ENCODE measurements around the gene LIMK2.

The LIMK2 gene

DNA sequence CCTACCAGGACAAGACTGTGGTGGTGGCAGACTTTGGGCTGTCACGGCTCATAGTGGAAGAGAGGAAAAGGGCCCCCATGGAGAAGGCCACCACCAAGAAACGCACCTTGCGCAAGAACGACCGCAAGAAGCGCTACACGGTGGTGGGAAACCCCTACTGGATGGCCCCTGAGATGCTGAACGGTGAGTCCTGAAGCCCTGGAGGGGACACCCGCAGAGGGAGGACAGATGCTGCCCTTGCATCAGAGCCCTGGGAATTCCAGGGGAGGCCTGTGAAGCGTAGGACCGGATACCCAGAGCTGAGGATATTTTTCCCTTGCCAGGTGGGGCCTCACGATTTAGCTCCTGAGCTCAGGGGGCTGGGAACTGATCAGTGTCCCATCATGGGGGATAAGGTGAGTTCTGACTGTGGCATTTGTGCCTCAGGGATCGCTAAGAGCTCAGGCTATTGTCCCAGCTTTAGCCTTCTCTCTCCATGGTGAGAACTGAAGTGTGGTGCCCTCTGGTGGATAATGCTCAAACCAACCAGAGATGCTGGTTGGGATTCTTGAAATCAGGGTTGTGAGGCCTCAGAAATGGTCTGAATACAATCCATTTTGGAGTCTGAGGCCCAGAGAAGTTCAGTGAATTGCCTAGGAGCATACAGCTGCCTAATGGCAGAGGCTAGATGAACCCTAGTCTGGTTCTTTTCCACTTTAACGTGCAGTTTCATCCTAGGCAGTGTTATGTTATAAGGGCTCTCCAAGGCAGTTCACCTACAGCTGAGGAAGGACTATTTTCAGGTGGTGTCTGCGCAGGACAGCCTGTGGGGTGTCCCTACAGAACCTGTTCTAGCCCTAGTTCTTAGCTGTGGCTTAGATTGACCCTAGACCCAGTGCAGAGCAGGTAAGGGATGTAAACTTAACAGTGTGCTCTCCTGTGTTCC lies 60.7 kb downstream of the LIMK2 start:
- DNase-seq (ENCODE audit: low read depth) = no peak

DNA sequence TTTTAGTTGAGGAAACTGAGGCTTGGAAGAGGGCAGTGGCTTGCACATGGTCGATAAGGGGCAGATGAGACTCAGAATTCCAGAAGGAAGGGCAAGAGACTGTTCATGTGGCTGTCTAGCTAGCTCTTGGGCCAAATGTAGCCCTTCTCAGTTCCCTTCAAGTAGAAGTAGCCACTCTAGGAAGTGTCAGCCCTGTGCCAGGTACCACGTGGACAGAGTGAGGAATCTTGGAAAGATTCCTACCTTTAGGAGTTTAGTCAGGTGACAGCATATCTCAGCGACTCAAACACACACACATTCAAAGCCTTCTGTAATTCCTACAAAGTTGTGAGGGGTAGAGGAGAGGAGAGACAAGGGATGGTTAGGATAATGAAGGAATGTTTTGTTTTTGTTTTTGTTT lies 61.9 kb downstream of the LIMK2 start:
- no peak for DNase-seq (ENCODE audit: low read depth)

DNA sequence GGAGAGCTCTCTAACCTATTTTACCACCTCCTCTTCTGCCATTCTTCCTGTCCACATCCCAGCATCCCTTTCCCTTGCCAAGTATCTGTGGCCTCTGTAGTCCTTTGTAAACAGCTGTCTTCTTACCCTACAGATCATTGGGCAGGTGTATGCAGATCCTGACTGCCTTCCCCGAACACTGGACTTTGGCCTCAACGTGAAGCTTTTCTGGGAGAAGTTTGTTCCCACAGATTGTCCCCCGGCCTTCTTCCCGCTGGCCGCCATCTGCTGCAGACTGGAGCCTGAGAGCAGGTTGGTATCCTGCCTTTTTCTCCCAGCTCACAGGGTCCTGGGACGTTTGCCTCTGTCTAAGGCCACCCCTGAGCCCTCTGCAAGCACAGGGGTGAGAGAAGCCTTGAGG lies 62.9 kb downstream of the LIMK2 start:
- no peak for DNase-seq (ENCODE audit: low read depth)

DNA sequence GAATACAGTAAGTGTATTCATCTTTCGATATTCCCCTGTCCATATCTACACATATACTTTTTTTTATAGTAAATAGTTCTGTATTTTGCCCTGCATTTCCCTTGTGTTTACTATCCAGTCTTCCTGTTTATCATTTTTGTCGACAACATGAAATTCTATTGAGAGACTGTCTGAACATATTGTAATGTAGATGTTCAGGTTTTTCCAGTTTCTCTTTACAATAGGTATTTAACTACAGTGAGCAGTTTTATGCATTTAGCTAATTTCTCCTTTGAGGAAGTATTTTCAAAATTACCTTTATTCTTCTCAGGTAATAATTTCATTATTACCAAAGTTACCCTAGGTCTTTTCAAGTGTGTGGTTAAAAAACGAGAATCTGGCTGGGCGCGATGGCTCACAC lies 63.5 kb downstream of the LIMK2 start:
- DNase-seq (ENCODE audit: low read depth) = no peak

DNA sequence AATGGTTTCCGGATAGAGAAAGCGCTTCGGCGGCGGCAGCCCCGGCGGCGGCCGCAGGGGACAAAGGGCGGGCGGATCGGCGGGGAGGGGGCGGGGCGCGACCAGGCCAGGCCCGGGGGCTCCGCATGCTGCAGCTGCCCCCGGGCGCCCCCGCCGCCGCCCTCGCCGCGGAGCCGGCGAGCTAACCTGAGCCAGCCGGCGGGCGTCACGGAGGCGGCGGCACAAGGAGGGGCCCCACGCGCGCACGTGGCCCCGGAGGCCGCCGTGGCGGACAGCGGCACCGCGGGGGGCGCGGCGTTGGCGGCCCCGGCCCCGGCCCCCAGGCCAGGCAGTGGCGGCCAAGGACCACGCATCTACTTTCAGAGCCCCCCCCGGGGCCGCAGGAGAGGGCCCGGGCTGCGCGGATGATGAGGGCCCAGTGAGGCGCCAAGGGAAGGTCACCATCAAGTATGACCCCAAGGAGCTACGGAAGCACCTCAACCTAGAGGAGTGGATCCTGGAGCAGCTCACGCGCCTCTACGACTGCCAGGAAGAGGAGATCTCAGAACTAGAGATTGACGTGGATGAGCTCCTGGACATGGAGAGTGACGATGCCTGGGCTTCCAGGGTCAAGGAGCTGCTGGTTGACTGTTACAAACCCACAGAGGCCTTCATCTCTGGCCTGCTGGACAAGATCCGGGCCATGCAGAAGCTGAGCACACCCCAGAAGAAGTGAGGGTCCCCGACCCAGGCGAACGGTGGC lies 64.5 kb downstream of the LIMK2 start:
- no peak for DNase-seq (ENCODE audit: low read depth)

DNA sequence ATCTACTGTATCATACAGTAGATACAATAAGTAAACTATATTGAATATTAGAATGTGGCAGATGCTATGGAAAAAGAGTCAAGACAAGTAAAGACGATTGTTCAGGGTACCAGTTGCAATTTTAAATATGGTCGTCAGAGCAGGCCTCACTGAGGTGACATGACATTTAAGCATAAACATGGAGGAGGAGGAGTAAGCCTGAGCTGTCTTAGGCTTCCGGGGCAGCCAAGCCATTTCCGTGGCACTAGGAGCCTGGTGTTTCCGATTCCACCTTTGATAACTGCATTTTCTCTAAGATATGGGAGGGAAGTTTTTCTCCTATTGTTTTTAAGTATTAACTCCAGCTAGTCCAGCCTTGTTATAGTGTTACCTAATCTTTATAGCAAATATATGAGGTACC lies 65.6 kb downstream of the LIMK2 start:
- DNase-seq (ENCODE audit: low read depth) = no peak

DNA sequence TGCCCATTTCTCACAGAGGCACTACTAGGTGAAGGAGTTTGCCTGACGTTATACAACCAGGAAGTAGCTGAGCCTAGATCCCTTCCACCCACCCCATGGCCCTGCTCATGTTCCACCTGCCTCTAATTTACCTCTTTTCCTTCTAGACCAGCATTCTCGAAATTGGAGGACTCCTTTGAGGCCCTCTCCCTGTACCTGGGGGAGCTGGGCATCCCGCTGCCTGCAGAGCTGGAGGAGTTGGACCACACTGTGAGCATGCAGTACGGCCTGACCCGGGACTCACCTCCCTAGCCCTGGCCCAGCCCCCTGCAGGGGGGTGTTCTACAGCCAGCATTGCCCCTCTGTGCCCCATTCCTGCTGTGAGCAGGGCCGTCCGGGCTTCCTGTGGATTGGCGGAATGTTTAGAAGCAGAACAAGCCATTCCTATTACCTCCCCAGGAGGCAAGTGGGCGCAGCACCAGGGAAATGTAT lies 66.1 kb downstream of the LIMK2 start:
- no peak for DNase-seq (ENCODE audit: low read depth)

DNA sequence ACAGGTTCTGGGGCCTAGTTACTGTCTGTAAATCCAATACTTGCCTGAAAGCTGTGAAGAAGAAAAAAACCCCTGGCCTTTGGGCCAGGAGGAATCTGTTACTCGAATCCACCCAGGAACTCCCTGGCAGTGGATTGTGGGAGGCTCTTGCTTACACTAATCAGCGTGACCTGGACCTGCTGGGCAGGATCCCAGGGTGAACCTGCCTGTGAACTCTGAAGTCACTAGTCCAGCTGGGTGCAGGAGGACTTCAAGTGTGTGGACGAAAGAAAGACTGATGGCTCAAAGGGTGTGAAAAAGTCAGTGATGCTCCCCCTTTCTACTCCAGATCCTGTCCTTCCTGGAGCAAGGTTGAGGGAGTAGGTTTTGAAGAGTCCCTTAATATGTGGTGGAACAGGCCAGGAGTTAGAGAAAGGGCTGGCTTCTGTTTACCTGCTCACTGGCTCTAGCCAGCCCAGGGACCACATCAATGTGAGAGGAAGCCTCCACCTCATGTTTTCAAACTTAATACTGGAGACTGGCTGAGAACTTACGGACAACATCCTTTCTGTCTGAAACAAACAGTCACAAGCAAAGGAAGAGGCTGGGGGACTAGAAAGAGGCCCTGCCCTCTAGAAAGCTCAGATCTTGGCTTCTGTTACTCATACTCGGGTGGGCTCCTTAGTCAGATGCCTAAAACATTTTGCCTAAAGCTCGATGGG lies 66.7 kb downstream of the LIMK2 start:
- DNase-seq (ENCODE audit: low read depth) = peak; percentile 36

DNA sequence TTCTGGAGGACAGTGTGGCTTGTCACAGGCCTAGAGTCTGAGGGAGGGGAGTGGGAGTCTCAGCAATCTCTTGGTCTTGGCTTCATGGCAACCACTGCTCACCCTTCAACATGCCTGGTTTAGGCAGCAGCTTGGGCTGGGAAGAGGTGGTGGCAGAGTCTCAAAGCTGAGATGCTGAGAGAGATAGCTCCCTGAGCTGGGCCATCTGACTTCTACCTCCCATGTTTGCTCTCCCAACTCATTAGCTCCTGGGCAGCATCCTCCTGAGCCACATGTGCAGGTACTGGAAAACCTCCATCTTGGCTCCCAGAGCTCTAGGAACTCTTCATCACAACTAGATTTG lies 67.2 kb downstream of the LIMK2 start:
- DNase-seq (ENCODE audit: low read depth) = no peak

DNA sequence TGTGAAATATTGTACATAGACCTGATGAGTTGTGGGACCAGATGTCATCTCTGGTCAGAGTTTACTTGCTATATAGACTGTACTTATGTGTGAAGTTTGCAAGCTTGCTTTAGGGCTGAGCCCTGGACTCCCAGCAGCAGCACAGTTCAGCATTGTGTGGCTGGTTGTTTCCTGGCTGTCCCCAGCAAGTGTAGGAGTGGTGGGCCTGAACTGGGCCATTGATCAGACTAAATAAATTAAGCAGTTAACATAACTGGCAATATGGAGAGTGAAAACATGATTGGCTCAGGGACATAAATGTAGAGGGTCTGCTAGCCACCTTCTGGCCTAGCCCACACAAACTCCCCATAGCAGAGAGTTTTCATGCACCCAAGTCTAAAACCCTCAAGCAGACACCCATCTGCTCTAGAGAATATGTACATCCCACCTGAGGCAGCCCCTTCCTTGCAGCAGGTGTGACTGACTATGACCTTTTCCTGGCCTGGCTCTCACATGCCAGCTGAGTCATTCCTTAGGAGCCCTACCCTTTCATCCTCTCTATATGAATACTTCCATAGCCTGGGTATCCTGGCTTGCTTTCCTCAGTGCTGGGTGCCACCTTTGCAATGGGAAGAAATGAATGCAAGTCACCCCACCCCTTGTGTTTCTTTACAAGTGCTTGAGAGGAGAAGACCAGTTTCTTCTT lies 67.9 kb downstream of the LIMK2 start:
- no peak for DNase-seq (ENCODE audit: low read depth)

DNA sequence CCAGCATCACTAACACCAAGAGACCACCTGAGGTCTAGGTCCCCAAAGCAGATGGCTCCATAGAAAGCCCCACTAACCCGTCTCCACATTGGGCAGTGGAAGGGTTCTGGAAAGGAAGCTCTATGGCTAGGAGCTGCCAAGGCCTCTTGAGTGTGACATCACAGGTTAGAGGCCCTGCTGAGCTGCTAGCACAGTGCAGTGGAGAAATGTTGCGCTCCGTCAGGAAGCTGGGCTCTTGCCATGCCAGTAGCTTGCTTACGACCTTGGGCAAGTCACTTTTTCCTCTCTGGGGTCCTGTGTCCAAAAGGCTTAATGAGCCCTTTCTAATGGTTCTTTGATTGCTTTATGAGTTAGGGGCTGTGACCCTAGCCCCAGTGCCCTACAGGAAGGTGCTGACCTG lies 69.6 kb downstream of the LIMK2 start:
- DNase-seq (ENCODE audit: low read depth) = no peak

DNA sequence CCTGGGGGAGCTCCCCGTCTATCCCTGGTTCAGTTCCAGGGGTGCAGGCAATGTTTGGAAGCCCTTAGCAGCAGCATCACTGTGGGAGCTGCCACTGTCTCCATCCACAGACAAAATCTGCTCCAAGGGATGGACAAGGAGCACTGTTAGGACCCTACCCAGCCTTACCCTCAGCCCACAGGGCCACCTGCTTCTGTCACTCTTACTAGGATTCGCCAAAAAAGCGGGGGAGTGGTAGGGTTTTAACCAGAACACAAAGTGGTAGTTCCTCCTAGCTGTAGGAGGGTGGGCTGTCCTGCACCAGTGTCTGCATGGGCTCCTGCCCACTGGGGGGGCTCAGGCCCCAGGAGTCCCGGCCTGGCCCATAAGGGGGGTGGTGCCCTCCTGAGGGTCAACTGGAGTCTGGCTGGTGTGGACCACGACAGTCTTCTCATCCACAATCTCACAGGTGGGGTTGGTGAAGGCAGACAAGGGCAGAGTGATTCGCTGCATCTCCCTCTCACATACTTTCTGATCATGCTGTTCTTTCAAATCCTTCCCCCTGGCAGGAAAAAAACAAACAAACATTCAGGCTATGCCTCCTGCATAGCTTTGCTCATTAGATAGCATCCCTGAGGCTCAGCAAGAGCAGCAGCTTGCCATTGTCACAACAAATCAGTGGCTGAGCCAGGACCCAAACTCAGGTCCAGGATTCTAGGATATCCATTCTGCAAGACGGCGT lies 70.8 kb downstream of the LIMK2 start:
- DNase-seq (ENCODE audit: low read depth) = no peak

DNA sequence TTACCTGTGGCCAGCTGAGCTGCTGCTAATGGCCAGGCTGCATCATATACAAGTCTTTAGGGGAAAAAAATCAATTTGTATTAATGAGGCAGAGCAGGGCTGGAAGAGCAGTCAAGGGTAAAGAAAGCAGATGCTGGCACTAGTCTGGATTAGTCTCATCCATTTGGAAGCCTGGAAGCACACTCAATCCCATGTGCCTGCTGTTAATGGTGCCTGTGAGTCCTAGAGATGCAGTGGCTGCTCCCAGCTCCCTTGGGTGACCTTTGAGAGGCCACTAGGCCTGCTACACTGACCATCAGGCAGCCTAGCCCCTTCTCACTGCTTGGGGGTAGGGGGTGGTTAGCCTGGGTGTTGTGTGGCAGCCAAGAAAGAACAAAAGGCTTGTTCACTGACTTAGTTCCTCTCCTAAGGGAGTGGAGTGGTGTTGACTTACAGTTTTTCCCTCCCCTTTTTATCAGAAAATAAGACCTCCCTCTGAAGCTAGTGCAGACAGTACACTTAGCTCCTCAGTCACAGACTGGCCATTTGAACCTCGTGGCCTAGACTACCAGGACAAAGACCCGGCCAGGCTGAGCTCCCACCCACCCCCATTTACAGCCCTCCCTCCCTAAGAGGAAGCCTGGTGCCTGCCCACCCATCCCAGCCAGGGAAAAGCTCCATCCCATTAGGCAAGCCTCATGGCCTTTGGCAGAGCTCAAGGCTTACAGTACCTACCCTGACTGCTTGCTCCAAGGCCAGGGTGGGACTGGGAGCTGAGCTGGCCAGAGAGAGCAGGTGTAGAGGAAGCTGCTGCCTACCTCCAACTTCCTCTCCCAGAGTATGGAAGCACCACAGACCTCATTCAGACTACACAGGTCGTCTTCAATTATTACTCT lies 72.4 kb downstream of the LIMK2 start:
- DNase-seq (ENCODE audit: low read depth) = no peak

DNA sequence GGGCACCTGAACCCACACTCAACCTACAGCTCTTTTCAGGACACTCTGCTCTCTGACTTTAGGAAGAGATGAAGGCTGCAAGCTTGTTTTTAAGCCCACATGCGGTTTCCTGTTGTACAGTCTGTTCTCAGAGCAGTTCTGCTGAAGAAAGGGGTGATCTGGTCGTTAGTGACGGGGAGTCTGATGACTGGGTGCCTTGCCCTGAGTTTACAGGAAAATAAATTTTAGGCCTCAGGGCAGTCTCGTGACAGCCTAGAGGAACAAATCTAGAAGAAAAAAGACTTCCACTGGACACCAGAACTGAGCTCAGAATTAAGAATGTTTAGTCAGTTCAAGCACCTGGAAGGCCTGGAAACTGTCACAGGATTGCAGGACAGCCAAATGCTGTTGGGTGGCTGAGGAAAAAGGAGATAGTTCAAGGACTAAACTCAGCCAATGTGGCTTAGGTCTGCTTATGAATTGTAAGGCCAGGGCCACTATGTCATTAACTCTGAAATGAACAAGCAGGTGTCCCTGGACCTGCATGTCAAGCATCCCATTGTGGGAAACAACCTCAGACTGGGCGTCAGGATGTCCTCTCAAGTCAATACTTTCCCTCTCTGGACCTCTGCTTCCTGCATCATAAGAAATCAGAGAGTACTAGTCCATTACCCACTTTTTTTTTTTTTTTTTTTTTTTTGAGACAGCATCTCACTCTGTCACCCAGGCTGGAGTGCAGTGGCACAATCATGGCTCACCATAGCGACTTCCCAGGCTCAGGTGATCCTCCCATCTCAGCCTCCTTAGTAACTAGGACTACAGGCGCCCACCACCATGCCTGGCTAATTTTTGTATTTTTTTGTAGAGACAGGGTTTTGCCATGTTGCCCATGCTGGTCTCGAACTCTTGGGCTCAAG lies 74.5 kb downstream of the LIMK2 start:
- DNase-seq (ENCODE audit: low read depth) = peak; percentile 68

DNA sequence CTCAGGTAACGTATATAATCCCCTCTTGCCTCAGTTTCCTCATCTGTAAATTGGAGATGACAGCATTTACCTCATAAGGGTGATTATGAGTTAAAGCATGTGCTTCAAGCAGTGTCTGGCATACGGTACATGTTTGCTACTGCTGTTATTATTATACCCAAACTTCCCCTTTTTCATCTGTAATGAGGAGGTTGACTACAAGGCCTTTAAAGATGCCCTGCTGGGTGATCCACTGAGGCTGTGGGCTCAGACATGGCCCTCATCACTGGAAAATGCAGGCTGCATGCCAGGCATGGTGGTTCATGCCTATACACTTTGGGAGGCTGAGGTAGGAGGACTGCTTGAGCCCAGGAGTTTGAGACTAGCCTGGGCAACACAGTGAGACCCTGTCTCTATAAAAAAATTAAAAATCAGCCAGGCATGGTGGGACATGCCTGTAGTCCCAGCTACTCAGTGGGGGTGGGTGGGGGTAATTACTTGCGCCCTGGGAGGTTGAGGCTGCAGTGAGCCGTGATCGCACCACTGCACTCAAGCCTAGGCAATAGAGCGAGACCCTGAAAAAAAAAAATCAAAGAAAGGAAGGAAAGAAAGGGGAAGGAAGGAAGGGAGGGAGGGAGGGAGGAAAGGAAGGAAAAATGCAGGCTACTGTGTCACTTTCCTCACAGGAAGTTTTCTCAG lies 75.9 kb downstream of the LIMK2 start:
- DNase-seq (ENCODE audit: low read depth) = no peak

DNA sequence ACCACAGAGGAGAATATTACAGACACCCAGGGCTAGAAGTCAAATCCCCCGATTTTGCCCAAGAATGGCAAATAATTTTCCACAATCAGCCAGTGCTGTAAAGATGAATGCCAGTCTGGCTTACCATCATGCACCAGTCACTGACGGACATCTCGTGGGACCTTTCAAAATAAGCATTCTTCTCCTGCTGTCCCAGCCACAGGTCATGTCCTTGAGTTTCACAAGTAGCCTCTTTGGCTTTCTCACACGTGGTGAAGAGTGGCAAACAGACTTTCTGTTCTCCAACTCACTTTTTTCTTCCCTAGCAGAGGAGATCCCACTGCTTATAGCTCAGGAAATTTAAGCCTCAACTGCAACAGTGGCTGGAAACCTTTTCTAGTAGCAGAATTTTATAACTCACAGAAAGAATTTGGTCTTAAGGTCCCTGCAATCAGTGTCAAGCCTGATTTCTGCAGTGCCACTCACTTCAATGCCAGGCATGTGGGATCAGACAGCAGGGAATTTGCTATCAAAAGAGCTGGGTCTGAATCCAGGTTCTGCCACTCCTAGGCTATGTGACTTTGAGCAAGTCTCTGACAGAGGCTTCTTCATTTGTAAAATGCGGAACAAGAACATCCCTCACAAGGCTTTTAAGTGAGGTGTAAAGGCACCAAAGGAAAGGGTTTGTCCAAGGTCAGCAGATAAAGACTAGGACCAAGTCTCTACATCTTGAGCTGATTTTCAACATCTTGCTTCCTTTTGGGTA lies 76.6 kb downstream of the LIMK2 start:
- DNase-seq (ENCODE audit: low read depth) = no peak

DNA sequence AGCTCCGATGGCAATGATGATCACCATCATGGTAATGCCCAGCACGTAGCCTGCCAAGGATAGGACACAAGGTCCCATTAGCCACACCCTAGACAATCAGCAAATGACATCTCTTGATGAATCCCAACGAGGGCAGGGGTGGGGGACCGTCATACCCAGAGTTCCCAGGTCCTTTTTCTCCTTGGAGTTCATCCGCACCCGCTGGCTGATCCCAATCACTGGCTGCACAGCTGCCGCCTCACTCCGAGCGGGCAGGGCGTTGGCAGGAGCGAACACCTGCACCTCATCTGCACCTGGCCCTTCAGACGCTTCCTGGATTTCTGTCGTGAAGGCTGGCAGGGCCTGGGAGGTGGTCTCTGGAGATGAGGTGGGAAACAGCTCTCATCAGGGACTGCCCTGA lies 77.2 kb downstream of the LIMK2 start:
- DNase-seq (ENCODE audit: low read depth) = no peak

All from T-helper 22 cell (primary cell).